Activated CD8-positive, alpha-beta T cell treated with anti-CD3 and anti-CD28 coated beads for 36 hours (primary cell): ENCODE data around the gene ATAD3C. TPM values are rescaled to one million over a fixed set of nuclear protein-coding genes. Genes with fewer than 3 reads are reported as not detected.
"Not testable (repeated sequence)": the region's sequence is repeated elsewhere in the genome, so short reads cannot be mapped to it uniquely, and the experiment has no call there.

ENCODE experiments used
- ATAC-seq: fragments of 200-7000 bp; cut with Tn5 transposase; one replicate; pipeline ENCODE4 v1.10.0; 2021; ENCODE audit warnings: mild to moderate bottlenecking, moderate library complexity
- CTCF ChIA-PET: fragments of 350-600 bp; sonication (Branson Sonifier 250); formaldehyde crosslinking; loops from one replicate; lab custom pipeline; 2021; ENCODE audit warnings: antibody characterized with exemption; lab: Charles Lee
- POLR2A ChIA-PET: fragments of 350-600 bp; sonication (Branson Sonifier 250); formaldehyde crosslinking; loops from one replicate; lab custom pipeline; 2021; ENCODE audit warnings: antibody characterized with exemption; lab: Charles Lee
- DNase-seq: peaks from one replicate; pipeline ENCODE4 v3.0.0-alpha.2; 2020
- H3K27ac Mint-ChIP-seq: one replicate; pipeline ENCODE4 v1.8.0; 2021; ENCODE audit warnings: mild to moderate bottlenecking, mixed read lengths
- H3K27me3 Mint-ChIP-seq: one replicate; pipeline ENCODE4 v1.8.0; 2021; ENCODE audit warnings: mixed read lengths
- H3K36me3 Mint-ChIP-seq: one replicate; pipeline ENCODE4 v1.8.0; 2021; ENCODE audit warnings: low read depth, mixed read lengths
- H3K4me1 Mint-ChIP-seq: one replicate; pipeline ENCODE4 v1.8.0; 2021; ENCODE audit warnings: low read depth, mixed read lengths
- H3K4me3 Mint-ChIP-seq: one replicate; pipeline ENCODE4 v1.8.0; 2021; ENCODE audit warnings: mild to moderate bottlenecking, moderate library complexity, mixed read lengths
- H3K9me3 Mint-ChIP-seq: one replicate; pipeline ENCODE4 v1.8.0; 2021; ENCODE audit warnings: mixed read lengths
- intact Hi-C: fragments of 100-400 bp; cut with micrococcal nuclease; formaldehyde crosslinking; loops from one replicate; pipeline ENCODE4 v1.10.0; 2022
- total RNA-seq, 2 experiments: library from RNA; stranded (reverse); gene quantifications; one replicate each; pipeline ENCODE4 v1.2.3, GENCODE V29; 2021
- TF ChIP-seq, protein P1 (sequence below): fragments of 200-600 bp; IDR thresholded peaks from one replicate; pipeline ENCODE4 v1.8.0; 2022; ENCODE audit warnings: antibody characterized with exemption, mild to moderate bottlenecking

ATAD3C gene
- total RNA-seq, 2 experiments from 2014 or later = 0.99 to 1.8 TPM

DNA sequence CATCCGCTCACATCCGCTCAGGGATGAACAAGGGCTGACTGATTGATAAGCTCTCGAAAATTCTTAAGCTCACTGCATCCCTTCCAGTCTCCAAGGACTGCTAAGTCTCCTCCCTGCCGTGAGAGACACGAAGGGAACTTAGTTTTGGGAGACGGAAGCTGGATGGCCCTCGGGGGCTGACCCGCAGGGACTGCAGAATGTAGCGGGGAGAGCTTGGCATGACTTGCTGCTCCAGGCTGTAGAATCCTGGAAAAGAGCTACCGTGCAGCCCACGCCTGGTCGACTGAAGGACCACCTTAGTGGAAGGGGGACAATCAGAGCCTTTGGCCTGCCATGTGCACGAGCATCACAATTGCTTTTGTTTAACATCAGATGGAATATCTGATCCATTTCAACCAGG lies 33.7 kb upstream of the ATAD3C start:
- H3K36me3 Mint-ChIP-seq = no peaks in the 10 kb centered on the region
- peaks cover 1% of the 10 kb centered on the region for H3K27me3 Mint-ChIP-seq
- no peak overlapping the region for H3K4me3 Mint-ChIP-seq
- TF ChIP-seq, protein P1, sequence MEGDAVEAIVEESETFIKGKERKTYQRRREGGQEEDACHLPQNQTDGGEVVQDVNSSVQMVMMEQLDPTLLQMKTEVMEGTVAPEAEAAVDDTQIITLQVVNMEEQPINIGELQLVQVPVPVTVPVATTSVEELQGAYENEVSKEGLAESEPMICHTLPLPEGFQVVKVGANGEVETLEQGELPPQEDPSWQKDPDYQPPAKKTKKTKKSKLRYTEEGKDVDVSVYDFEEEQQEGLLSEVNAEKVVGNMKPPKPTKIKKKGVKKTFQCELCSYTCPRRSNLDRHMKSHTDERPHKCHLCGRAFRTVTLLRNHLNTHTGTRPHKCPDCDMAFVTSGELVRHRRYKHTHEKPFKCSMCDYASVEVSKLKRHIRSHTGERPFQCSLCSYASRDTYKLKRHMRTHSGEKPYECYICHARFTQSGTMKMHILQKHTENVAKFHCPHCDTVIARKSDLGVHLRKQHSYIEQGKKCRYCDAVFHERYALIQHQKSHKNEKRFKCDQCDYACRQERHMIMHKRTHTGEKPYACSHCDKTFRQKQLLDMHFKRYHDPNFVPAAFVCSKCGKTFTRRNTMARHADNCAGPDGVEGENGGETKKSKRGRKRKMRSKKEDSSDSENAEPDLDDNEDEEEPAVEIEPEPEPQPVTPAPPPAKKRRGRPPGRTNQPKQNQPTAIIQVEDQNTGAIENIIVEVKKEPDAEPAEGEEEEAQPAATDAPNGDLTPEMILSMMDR = no peak
- no peak for DNase-seq
- ATAC-seq = no peak
- peaks cover 9% of the 10 kb centered on the region for H3K4me1 Mint-ChIP-seq
- CTCF ChIA-PET = interaction anchor here (0.8 to 1.8 kb wide), 4 partner anchors 13 to 25 kb away, joined by 3 to 7 read pairs (median 4); no protein-coding TSS in a partner anchor
- no peaks in the 10 kb centered on the region for H3K9me3 Mint-ChIP-seq
- POLR2A ChIA-PET = interaction anchor here (0.6 to 1.3 kb wide), 2 partner anchors 17 to 375 kb away, joined by 3 to 6 read pairs; partner anchors contain the start of gene CCNL2
- no peak overlapping the region for H3K27ac Mint-ChIP-seq
- intact Hi-C loops = no loop called here

DNA sequence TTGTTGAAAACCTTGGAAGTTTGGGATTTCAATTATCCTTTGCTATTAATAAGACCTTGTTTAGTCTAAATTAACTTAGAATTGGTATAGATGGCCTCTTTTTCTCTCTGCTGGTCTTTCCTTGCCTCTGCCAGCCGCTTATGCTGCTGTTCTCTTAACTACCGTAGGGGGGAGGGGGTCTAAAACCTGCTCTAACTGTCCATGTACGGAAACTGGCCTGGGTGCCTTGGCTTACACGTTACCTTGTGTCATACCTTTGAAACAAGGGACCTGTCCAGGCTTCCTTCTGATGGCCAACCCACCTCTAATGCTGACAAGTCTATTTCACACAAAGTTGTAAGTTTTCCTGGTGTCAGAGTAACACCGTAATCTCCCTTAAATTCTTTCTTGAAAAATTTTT lies 32.1 kb upstream of the ATAD3C start:
- POLR2A ChIA-PET, H3K4me3 Mint-ChIP-seq, ATAC-seq: not testable (repeated sequence)

DNA sequence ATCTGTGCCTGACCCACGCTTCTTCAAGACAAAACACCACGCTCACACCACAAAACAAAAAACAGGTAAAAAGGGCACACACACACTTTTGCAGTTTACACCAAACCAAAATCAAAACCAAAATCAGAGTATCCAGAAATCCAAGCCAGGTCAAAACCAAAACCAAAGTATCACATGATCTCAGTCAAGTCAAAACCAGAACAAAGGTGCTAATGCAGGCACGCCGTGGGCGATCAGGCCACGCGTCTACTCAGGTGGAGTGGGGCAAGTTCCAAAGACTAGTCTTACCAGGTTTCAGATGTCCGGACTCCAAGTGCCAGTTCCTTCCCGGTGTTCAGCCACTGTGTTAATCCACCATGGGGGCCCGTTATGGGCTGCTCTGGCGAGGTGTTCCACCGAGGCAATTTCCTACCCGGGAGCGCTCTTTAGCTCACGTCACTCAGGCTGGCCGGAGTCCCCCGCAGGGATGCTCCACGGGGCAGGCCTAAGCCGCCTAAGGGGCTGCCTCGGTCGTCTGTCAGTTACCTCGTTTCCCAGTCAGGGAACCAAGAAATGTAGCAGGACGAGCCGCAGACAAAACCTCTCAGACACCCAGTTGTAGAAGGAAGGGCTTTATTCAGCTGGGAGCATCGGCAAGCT lies 31.5 kb upstream of the ATAD3C start:
- CTCF ChIA-PET, H3K27me3 Mint-ChIP-seq, H3K4me3 Mint-ChIP-seq, H3K36me3 Mint-ChIP-seq, intact Hi-C loops, ATAC-seq, DNase-seq, H3K27ac Mint-ChIP-seq, H3K9me3 Mint-ChIP-seq: not testable (repeated sequence)
- POLR2A ChIA-PET = interaction anchor here (1.4 kb wide), 1 partner anchor 10 kb away, joined by 6 read pairs; the partner anchor contains the start of gene MRPL20
- peaks cover 14% of the 10 kb centered on the region for H3K4me1 Mint-ChIP-seq

More for the DNA sequence above, 32.1 kb upstream of the ATAD3C start:
- DNase-seq, CTCF ChIA-PET, H3K27ac Mint-ChIP-seq, H3K9me3 Mint-ChIP-seq, H3K27me3 Mint-ChIP-seq, H3K4me1 Mint-ChIP-seq, intact Hi-C loops, H3K36me3 Mint-ChIP-seq: not testable (repeated sequence)

DNA sequence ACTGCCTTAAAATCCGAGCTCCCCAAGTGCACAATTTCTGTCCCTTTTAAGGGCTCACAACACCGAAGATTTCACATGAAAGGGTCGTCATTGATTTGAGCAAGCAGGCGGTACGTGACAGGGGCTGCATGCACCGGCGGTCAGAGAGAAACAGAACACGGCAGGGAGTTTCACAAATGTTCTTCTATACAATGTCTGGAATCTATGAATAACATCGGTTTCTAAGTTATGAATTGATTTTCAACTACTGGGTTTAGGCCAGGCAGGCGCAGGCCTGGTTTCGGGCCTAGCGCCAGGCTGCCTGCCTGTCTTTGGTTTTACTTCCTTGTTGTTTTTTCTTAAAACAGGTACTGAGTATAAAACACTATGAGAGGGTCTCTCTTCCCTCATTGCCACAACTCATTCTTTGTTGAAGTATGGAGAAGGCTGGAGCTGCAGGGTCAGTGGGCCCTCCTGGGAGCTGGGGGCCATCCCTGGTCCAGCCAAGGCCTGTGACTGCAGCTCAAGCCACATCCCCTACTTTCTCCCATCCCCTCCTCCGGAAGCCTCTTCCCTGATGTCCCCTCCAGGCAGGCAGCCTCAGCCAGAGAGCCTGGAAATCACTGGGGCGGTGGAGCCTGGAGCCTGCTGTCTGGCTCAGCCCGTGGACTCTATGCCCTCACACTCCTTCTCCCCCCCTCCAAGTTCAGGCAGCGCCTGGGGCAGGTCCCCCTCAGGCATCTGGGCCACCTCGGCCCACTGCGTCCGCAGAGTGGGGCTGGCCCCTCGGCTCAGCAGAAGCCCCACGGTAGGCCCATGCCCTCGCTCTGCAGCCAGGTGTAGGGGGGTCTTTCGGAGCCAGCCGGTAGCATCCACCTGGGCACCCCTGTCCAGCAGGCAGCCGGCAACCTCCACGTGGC lies 30.8 kb upstream of the ATAD3C start:
- intact Hi-C loops = no loop called here
- H3K27ac Mint-ChIP-seq = no peak overlapping the region
- no peak for ATAC-seq
- H3K9me3 Mint-ChIP-seq = no peaks in the 10 kb centered on the region
- H3K4me1 Mint-ChIP-seq = peaks cover 17% of the 10 kb centered on the region
- H3K27me3 Mint-ChIP-seq = peaks cover 11% of the 10 kb centered on the region
- DNase-seq = no peak
- POLR2A ChIA-PET = interaction anchor here (1.4 kb wide), 1 partner anchor 11 kb away, joined by 6 read pairs; the partner anchor contains the start of gene MRPL20
- CTCF ChIA-PET = no interaction called here
- no peaks in the 10 kb centered on the region for H3K36me3 Mint-ChIP-seq
- TF ChIP-seq, protein P1 = no peak
- no peak overlapping the region for H3K4me3 Mint-ChIP-seq

DNA sequence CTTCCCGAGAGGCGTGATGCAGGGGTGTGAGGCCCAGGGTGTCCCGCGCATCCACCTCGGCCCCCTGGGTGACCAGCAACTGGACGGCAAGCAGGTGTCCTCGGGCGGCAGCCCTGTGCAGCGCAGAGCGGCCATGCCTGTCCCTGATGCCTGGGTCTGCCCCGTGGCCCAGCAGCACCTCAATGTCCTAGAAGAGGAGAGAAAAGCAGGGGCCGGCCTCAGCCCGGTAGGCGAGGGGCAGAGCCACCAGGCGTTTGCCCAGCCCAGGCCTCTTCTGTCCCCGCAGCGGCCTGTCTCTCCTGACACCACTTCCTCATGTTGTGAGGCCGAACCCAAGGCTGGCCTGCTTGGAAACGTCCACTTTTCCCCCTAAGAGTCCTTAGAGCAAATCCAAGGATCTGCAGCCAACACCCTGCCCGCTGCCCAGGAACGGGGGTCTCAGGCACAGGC lies 30.1 kb upstream of the ATAD3C start:
- intact Hi-C loops = no loop called here
- CTCF ChIA-PET = no interaction called here
- ATAC-seq (no peak), DNase-seq (no peak)
- Mint-ChIP-seq H3K27ac (no peak overlapping the region), H3K27me3 (peaks cover 11% of the 10 kb centered on the region), H3K36me3 (no peaks in the 10 kb centered on the region), H3K9me3 (no peaks in the 10 kb centered on the region), H3K4me1 (peaks cover 17% of the 10 kb centered on the region), H3K4me3 (no peak overlapping the region)
- POLR2A ChIA-PET = interaction anchor here (1.4 to 2.5 kb wide), 2 partner anchors 12 kb away, joined by 6 to 10 read pairs; partner anchors contain the start of gene MRPL20
- TF ChIP-seq, protein P1 = no peak
